Muscle of leg (tissue), 11 donors: ENCODE measurements around the gene MESP1. TPM values are rescaled to one million over a fixed set of nuclear protein-coding genes. Genes with fewer than 3 reads are reported as not detected.
A peak's percentile ranks its signal among the peaks of the same experiment; 100 is the strongest.

Source experiments
- DNase-seq: peaks from one replicate; pipeline ENCODE4 v3.0.0; 2013
- H3K27ac ChIP-seq: one replicate; pipeline ENCODE4 v1.5.1; 2013; ENCODE audit warnings: mild to moderate bottlenecking, low read length, control low read depth
- H3K27me3 ChIP-seq: one replicate; pipeline ENCODE4 v1.6.1; 2013; ENCODE audit warnings: low read length; ENCODE audit not compliant: control insufficient read depth, insufficient read depth
- H3K36me3 ChIP-seq: one replicate; pipeline ENCODE4 v1.6.1; 2013; ENCODE audit warnings: low read length; ENCODE audit not compliant: control insufficient read depth, insufficient read depth
- H3K4me1 ChIP-seq: one replicate; pipeline ENCODE4 v1.6.1; 2013; ENCODE audit warnings: low read length; ENCODE audit not compliant: control insufficient read depth, insufficient read depth
- H3K4me3 ChIP-seq: one replicate; pipeline ENCODE4 v1.5.1; 2013; ENCODE audit warnings: low read length, control low read depth
- H3K9me3 ChIP-seq: replicated peaks from 2 replicates; pipeline ENCODE4 v1.6.1; 2013; ENCODE audit warnings: low read depth, low read length; ENCODE audit not compliant: control insufficient read depth
- WGBS: methylation state at CpG from one replicate; pipeline ENCODE4 v1.1.5; 2013; ENCODE audit warnings: missing lambda C conversion rate; ENCODE audit not compliant: insufficient coverage; 5-methylcytosine and 5-hydroxymethylcytosine counted together
- polyA plus RNA-seq, 8 donors: library from polyadenylated mRNA; unstranded; fragments of 120-200 nt; gene quantifications; one replicate each; pipeline versions ENCODE4 v1.2.1 to v1.2.3, GENCODE V29; 2013; ENCODE audit warnings: inconsistent platforms in 1 of 8, low replicate concordance in 1 of 8; ENCODE audit not compliant: insufficient read length in 8 of 8, insufficient read depth in 1 of 8
- total RNA-seq: library from RNA; stranded (reverse); fragments of 120-200 nt; gene quantifications from one replicate; pipeline ENCODE4 v1.2.4, GENCODE V29; 2013

The MESP1 gene
- total and polyA plus RNA-seq, 9 donors: 0.13 to 0.86 (median 0.68) TPM

DNA sequence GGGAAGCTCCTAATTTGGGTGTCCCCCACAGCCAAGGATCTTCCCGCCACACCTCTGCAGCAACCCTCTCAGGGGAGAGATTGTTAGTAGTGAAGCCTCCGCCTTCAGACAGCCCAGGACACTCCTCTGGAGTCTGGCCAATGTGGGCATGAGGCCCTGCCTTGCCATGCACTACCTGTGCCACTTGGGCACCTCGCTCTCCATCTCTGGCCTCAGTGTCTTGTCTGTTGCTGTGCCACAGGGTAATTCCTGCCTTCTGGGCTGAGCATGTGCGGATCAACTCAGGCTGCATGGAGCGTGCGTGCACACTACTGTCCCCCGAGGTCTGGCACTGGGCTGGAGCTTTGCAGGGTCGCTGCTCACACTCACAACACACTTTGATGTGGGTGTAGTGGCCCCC lies 7.9 kb upstream of the MESP1 start:
- Histone ChIP-seq H3K4me1 (peaks cover 5% of the 10 kb centered on the region), H3K9me3 (no peaks in the 10 kb centered on the region), H3K4me3 (no peak overlapping the region), H3K36me3 (no peaks in the 10 kb centered on the region), H3K27ac (no peak overlapping the region), H3K27me3 (peaks cover 2% of the 10 kb centered on the region)
- DNase-seq: no peak
- WGBS: 83% methylated on average over 3 of the region's 8 CpGs

DNA sequence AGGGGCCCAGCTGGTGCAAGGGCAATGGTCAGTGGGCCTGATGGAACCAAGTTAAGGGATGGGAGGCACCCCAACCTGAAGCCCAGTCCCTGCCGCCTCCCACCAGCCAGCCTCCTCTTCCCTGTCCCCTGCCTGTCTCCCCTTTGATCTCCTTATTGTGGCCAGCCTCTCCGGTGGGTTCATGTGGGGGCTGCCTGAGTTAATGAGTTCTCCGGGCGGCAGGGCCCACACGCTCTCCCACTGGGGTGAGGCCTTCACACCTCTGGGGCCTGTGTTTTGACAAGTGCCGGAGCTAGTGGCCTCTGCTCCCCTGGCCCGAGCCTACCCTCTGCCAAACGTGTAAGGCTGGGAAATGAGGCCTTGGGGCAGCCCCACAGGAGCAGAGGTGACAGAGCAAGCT lies 7.2 kb upstream of the MESP1 start:
- H3K27me3 ChIP-seq: peaks cover 2% of the 10 kb centered on the region
- H3K36me3 ChIP-seq: no peaks in the 10 kb centered on the region
- no peak overlapping the region for H3K4me3 ChIP-seq
- H3K27ac ChIP-seq: no peak overlapping the region
- H3K9me3 ChIP-seq: no peaks in the 10 kb centered on the region
- no peak for DNase-seq
- H3K4me1 ChIP-seq: peaks cover 5% of the 10 kb centered on the region
- WGBS: 47% methylated on average over 8 of the region's 8 CpGs

DNA sequence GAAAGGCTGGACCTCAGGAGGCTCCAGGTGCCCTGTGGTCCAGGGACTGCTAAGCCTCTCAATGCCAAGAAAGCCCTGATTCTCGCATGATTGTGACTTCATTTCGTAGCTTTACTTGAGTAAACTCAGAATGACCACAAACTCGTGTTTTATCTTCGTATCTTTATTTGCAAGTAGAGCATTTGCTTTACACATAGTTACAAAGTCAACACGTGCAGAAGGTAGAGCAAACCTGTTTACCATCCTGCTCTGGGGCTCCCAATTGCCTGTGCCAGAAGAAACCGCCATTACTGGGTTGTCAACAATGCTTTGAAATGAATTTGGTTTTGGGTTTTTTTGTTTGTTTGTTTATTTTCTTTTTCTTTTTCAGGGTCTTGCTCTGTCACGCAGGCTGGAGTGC lies 5.8 kb upstream of the MESP1 start:
- DNase-seq: no peak
- WGBS: 57% methylated on average over 3 of the region's 7 CpGs
- Histone ChIP-seq H3K4me1 (peaks cover 5% of the 10 kb centered on the region), H3K9me3 (no peaks in the 10 kb centered on the region), H3K4me3 (no peak overlapping the region), H3K36me3 (no peaks in the 10 kb centered on the region), H3K27me3 (peaks cover 2% of the 10 kb centered on the region), H3K27ac (no peak overlapping the region)

DNA sequence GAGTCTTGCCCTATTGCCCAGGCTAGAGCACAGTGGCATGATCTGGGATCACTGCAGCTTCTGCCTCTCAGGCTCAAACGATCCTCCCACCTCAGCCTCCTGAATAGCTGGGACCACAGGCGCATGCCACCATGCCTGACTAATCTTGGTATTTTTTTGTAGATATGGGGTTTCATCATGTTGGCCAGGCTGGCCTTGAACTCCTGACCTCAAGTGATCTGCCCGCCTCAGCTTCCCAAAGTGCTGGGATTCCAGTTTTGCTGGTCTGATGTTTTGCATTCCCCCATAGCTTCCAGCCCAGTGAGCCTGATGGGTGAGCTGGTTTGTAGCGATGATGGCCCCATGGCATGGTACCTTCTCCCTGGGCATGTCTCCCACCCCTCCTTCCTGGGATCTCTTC lies 4.7 kb upstream of the MESP1 start:
- no peak for DNase-seq
- Histone ChIP-seq H3K9me3 (no peaks in the 10 kb centered on the region), H3K27ac (no peak overlapping the region), H3K4me1 (peaks cover 8% of the 10 kb centered on the region), H3K4me3 (no peak overlapping the region), H3K27me3 (peaks cover 7% of the 10 kb centered on the region), H3K36me3 (no peaks in the 10 kb centered on the region)
- WGBS: 80% methylated on average over 1 of the region's 4 CpGs

DNA sequence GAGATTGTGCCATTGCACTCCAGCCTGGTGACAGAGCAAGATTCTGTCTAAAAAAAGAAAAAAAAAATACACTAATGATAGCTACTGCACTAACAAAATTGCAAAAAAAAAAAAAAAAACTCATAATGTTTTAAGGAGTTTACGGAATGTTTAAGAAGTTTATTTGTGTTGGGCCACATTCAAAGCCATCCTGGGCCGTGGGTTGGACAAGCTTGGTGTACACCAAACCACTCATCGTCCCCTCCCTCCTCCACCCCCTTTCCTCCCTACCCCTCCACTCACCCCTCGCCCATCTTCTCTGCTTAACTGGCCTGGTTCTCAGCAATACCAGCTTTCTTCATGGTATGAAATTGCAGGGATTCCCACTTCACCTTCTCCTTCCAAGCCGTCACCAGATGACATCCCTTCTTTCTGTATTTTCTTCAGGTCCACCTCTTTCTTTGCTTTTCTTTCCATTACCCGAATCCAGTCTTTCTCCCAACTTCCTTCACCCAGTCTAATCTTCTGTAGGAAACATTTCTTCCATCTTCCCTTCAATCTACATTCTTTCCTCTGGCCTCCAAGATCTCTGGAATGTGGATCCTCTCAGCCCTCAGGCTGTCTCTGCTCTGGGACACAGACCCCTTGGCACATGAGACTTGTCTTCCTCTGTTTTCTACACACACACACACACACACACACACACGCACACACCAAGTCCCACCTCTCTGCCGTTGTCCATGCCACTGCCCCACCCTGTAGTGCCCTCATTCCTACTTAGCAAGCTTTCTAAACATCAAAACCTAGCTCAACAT lies 3.5 kb upstream of the MESP1 start:
- H3K27me3 ChIP-seq: peaks cover 14% of the 10 kb centered on the region
- no peaks in the 10 kb centered on the region for H3K9me3 ChIP-seq
- no peak for DNase-seq
- no peaks in the 10 kb centered on the region for H3K36me3 ChIP-seq
- peaks cover 10% of the 10 kb centered on the region for H3K4me1 ChIP-seq
- H3K27ac ChIP-seq: no peak overlapping the region
- H3K4me3 ChIP-seq: no peak overlapping the region
- 75% methylated on average over 5 of the region's 8 CpGs for WGBS

DNA sequence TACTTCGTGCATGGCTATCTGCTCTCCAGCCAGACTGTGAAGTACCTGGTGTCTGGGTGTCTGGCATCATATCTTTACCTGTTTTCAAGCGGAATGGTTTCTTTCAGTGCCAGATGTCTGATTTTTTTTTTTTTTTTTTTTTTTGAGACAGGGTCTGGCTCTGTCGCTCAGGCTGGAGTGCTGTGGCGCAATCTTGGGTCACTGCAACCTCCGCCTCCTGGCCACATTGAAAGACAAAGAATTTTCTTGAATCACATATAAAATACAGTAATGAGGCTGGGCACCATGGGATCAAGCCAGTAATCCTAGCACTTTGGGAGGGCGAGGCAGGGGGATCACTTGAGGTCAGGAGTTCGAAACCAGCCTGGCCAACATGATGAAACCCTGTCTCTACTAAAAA lies 2.8 kb upstream of the MESP1 start:
- H3K4me1 ChIP-seq: peaks cover 10% of the 10 kb centered on the region
- H3K27ac ChIP-seq: no peak overlapping the region
- DNase-seq: no peak
- WGBS: no CpG with 5 or more reads among the region's 7 CpGs
- H3K4me3 ChIP-seq: no peak overlapping the region
- H3K9me3 ChIP-seq: no peaks in the 10 kb centered on the region
- H3K36me3 ChIP-seq: no peaks in the 10 kb centered on the region
- H3K27me3 ChIP-seq: peaks cover 21% of the 10 kb centered on the region

DNA sequence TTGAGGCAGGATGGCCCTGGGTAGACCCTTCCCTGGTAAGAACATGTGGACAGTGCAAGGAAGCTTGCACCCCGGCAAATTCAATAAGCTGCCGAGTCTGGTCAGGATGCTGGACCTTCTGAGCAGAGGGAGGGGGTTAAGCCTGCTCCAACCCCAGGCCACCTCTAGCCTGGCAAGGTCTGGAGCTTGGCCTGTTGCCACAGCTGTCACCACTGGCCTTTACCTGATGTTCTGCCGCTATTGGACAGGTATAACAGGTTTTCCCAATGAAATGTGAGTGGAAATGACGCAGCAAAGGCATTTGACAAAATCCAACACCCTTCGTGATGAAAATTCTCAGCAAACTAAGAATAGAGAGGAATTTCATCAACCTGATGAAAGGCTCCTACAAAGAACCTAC lies 699 bp upstream of the MESP1 start:
- Histone ChIP-seq H3K36me3 (no peaks in the 10 kb centered on the region), H3K27me3 (peaks cover 39% of the 10 kb centered on the region), H3K27ac (no peak overlapping the region), H3K4me1 (peaks cover 10% of the 10 kb centered on the region), H3K4me3 (no peak overlapping the region), H3K9me3 (no peaks in the 10 kb centered on the region)
- no peak for DNase-seq
- 100% methylated on average over 1 of the region's 5 CpGs for WGBS

DNA sequence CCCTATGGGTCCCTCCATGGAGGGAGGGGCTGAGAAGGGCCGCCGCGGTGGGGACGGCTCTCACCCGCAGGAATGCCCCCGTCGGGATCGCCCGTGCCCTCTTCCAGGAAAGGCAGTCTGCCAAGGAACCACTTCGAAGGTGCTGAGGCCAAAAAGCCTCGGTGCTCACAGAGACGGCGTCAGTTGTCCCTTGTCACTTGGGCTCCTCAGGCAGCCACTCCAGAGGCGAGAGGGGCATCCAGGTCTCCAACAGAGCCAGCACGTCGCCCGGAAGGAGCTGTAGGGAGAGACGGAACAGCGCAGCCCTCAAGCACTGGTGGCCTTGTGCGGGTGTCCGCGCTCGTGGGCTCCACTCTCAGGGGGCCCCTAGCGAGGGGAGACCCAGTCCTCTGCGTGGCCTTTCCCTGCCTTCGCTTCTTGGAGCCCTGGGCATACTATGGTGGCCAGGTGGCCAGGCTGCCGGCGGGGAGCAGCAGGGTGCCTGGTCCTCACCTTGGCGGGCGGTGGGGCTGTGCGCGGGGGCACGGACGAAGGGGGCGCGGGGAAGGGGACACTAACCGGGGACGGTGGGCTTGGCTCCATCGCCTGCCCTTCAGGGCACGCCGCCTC lies 994 bp downstream of the MESP1 start:
- no peak for DNase-seq
- Histone ChIP-seq H3K27me3 (peaks cover 55% of the 10 kb centered on the region), H3K27ac (no peak overlapping the region)

DNA sequence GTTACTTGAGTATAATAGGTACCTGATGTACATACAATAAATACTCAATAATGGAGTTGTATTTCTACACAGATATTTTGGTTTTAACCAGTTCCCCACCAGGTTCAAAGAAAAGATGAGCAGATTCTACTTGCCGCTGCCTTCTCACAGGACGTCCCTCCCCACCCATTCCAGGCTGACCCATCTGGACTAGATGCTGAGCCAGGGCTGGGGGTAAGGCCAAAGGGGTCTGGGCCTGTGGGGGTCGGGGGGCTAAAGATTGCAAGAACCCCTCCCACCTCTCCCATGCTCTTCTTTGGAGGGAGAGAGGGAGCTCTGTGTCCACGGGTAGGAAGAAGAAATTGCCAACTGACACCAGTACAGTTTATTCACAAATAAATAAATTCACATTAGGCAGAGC lies 1.5 kb downstream of the MESP1 start:
- no CpG with 5 or more reads among the region's 4 CpGs for WGBS
- peaks cover 58% of the 10 kb centered on the region for H3K27me3 ChIP-seq
- no peaks in the 10 kb centered on the region for H3K36me3 ChIP-seq
- no peak overlapping the region for H3K27ac ChIP-seq
- DNase-seq: no peak
- no peak overlapping the region for H3K4me3 ChIP-seq
- H3K4me1 ChIP-seq: peaks cover 10% of the 10 kb centered on the region
- no peaks in the 10 kb centered on the region for H3K9me3 ChIP-seq

More for the DNA sequence above, 994 bp downstream of the MESP1 start:
- no peaks in the 10 kb centered on the region for H3K36me3 ChIP-seq
- no peaks in the 10 kb centered on the region for H3K9me3 ChIP-seq
- 2% methylated on average over 41 of the region's 41 CpGs for WGBS
- H3K4me1 ChIP-seq: peaks cover 10% of the 10 kb centered on the region
- H3K4me3 ChIP-seq: peak overlapping the region; percentile 37

DNA sequence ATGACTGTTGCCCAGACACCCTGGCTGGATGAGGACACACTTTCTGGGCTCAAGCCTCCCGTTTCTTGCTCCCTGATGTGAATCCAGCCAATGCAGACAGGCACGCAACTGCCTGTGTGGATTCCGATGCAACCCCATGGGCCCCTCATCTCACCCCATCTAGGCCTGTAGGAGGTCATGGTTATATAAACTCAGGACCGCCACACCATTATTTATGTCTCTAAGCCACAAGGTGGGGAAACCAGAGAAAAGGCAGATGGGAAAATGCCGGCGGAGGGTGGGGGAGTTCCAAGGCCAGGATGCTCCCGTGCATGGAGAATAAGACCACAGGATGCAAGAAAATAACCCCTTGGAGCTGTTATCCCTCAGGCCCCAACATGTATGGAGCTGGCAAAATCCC lies 2.0 kb downstream of the MESP1 start:
- Histone ChIP-seq H3K27me3 (peaks cover 58% of the 10 kb centered on the region), H3K9me3 (no peaks in the 10 kb centered on the region), H3K4me1 (peaks cover 10% of the 10 kb centered on the region), H3K4me3 (no peak overlapping the region), H3K36me3 (no peaks in the 10 kb centered on the region), H3K27ac (no peak overlapping the region)
- no peak for DNase-seq
- 52% methylated on average over 6 of the region's 7 CpGs for WGBS
